HG02610 (cell line): ENCODE results near the gene TRAPPC2.
"Not testable (repeated sequence)": the region's sequence is repeated elsewhere in the genome, so short reads cannot be mapped to it uniquely, and the experiment has no call there.

Experiments
- ATAC-seq: cut with Tn5 transposase; IDR thresholded peaks from one replicate; pipeline ENCODE4 v1.9.1; 2021; ENCODE audit warnings: mild to moderate bottlenecking, moderate library complexity; ENCODE audit not compliant: unreplicated experiment

The TRAPPC2 gene

GRCh38 chrX:13673016-13673415 lies 61.4 kb downstream of the TRAPPC2 start:
- ATAC-seq, result no peak

GRCh38 chrX:13670197-13670596 lies 64.2 kb downstream of the TRAPPC2 start:
- ATAC-seq, result no peak

GRCh38 chrX:13669755-13670154 lies 64.7 kb downstream of the TRAPPC2 start:
- ATAC-seq, result not testable (repeated sequence)

- peak; percentile 77 for ATAC-seq
Observed at GRCh38 chrX:13669246-13669737, 65.1 kb downstream of the TRAPPC2 start.

- ATAC-seq, result no peak
Observed at GRCh38 chrX:13667919-13668318, 66.5 kb downstream of the TRAPPC2 start.

- no peak for ATAC-seq
Observed at GRCh38 chrX:13666836-13667235, 67.6 kb downstream of the TRAPPC2 start.

- ATAC-seq, result no peak
Observed at GRCh38 chrX:13664020-13664419, 70.4 kb downstream of the TRAPPC2 start.

- no peak for ATAC-seq
Observed at GRCh38 chrX:13662355-13662791, 72.0 kb downstream of the TRAPPC2 start.
